GM11168 (cell line): ENCODE data around the gene KCNAB2.
"Not testable (repeated sequence)": the region's sequence is repeated elsewhere in the genome, so short reads cannot be mapped to it uniquely, and the experiment has no call there.

Source experiments
- in situ Hi-C: fragments of 300-500 bp; cut with MboI; formaldehyde crosslinking; loops from one replicate; pipeline ENCODE4 v1.12.0; 2022; ENCODE audit warnings: low sequenced_read_pairs; ENCODE audit not compliant: unreplicated experiment

KCNAB2 gene

GRCh38 chr1:6048179-6048867 lies 2.6 kb downstream of the KCNAB2 start:
- in situ Hi-C loops = no loop called here

GRCh38 chr1:6049419-6049818 lies 3.7 kb downstream of the KCNAB2 start:
- in situ Hi-C loops = no loop called here

GRCh38 chr1:6051423-6051822 lies 5.7 kb downstream of the KCNAB2 start:
- in situ Hi-C loops = no loop called here

GRCh38 chr1:6052543-6053205 lies 7.0 kb downstream of the KCNAB2 start:
- in situ Hi-C loops = no loop called here

- in situ Hi-C loops = no loop called here
Measured at GRCh38 chr1:6053206-6053546, 7.5 kb downstream of the KCNAB2 start.

GRCh38 chr1:6054596-6054995 lies 8.9 kb downstream of the KCNAB2 start:
- in situ Hi-C loops = no loop called here

GRCh38 chr1:6056572-6056948 lies 10.9 kb downstream of the KCNAB2 start:
- in situ Hi-C loops = no loop called here

GRCh38 chr1:6057170-6057845 lies 11.6 kb downstream of the KCNAB2 start:
- in situ Hi-C loops = no loop called here

- in situ Hi-C loops = no loop called here
Measured at GRCh38 chr1:6059866-6060265, 14.2 kb downstream of the KCNAB2 start.

- in situ Hi-C loops = no loop called here
Measured at GRCh38 chr1:6062670-6063069, 17.0 kb downstream of the KCNAB2 start.

GRCh38 chr1:6063532-6064053 lies 17.9 kb downstream of the KCNAB2 start:
- in situ Hi-C loops = not testable (repeated sequence)

GRCh38 chr1:6065093-6065858 lies 19.6 kb downstream of the KCNAB2 start:
- in situ Hi-C loops = no loop called here

GRCh38 chr1:6066680-6067079 lies 21.0 kb downstream of the KCNAB2 start:
- in situ Hi-C loops = no loop called here

GRCh38 chr1:6068073-6068472 lies 22.4 kb downstream of the KCNAB2 start:
- in situ Hi-C loops = no loop called here

GRCh38 chr1:6068932-6069331 lies 23.2 kb downstream of the KCNAB2 start:
- in situ Hi-C loops = no loop called here

- in situ Hi-C loops = no loop called here
Measured at GRCh38 chr1:6069573-6069972, 23.9 kb downstream of the KCNAB2 start.

GRCh38 chr1:6070450-6070974 lies 24.8 kb downstream of the KCNAB2 start:
- in situ Hi-C loops = no loop called here

GRCh38 chr1:6071219-6071618 lies 25.5 kb downstream of the KCNAB2 start:
- in situ Hi-C loops = no loop called here

- in situ Hi-C loops = no loop called here
Measured at GRCh38 chr1:6072774-6073479, 27.2 kb downstream of the KCNAB2 start.
